GM12878 (cell line): ENCODE results near the gene MIGA2. TPM values are rescaled to one million over a fixed set of nuclear protein-coding genes. Genes with fewer than 3 reads are reported as not detected.
A peak's percentile ranks its signal among the peaks of the same experiment; 100 is the strongest.

Experiments
- ATAC-seq: fragments of 200-7000 bp; cut with Tn5 transposase; 3 replicates; pipeline ENCODE4 v1.9.1; 2020; ENCODE audit warnings: mild to moderate bottlenecking, moderate library complexity
- BruUV-seq: library from RNA; stranded (reverse); fragments of 400-500 nt; replicated peaks from 2 replicates; lab custom pipeline; 2021; lab: Mats Ljungman, UMichigan
- CTCF ChIA-PET: fragments of 300-600 bp; sonication (Branson Sonifier 250); formaldehyde crosslinking; extraction: SDS; loops from one replicate; lab custom pipeline; 2021; ENCODE audit warnings: inconsistent platforms; lab: Yijun Ruan, JAX
- POLR2A ChIA-PET: fragments of 350-600 bp; formaldehyde crosslinking; extraction: SDS; loops from one replicate; lab custom pipeline; 2021; ENCODE audit warnings: inconsistent platforms; lab: Charles Lee
- RAD21 ChIA-PET: fragments of 300-600 bp; sonication (Branson Sonifier 250); formaldehyde crosslinking; loops from one replicate; lab custom pipeline; 2023; ENCODE audit warnings: antibody characterized with exemption; ENCODE audit not compliant: unreplicated experiment; lab: Charles Lee
- SMC1A ChIA-PET: fragments of 300-600 bp; sonication (Branson Sonifier 250); formaldehyde crosslinking; loops from one replicate; lab custom pipeline; 2023; ENCODE audit not compliant: unreplicated experiment, uncharacterized antibody; lab: Charles Lee
- DNase-seq: peaks from one replicate; pipeline ENCODE4 v3.0.0-alpha.2; 2011; ENCODE audit warnings: low read depth, low spot score
- FAIRE-seq: peaks from 3 replicates; lab custom pipeline; 2011; peaks lifted over from hg19 to GRCh38; lab: Jason Lieb, UNC
- H2AFZ ChIP-seq: 2 replicates; pipeline ENCODE4 v1.6.0; 2011; ENCODE audit warnings: low read depth, low read length, control low read depth; ENCODE audit not compliant: control insufficient read depth
- H3K27ac ChIP-seq: 2 replicates; pipeline ENCODE4 v1.5.1; 2011; ENCODE audit warnings: control low read depth; ENCODE audit not compliant: control insufficient read depth, insufficient read depth
- H3K27me3 ChIP-seq, 2 experiments: replicated peaks in 1 of 2; 2 replicates each; pipeline versions ENCODE4 v1.6.0 to v1.6.1; 2011; ENCODE audit warnings: low read length in 1 of 2; ENCODE audit not compliant: control insufficient read depth in 2 of 2, insufficient read depth in 2 of 2
- H3K36me3 ChIP-seq, 2 experiments: 2 replicates each; pipeline ENCODE4 v1.5.1; 2011; ENCODE audit warnings: low read length in 1 of 2; ENCODE audit not compliant: control insufficient read depth in 2 of 2, insufficient read depth in 2 of 2
- H3K4me1 ChIP-seq: 2 replicates; pipeline ENCODE4 v1.6.1; 2011; ENCODE audit warnings: mild to moderate bottlenecking, low read length, moderate library complexity, mixed read lengths; ENCODE audit not compliant: control insufficient read depth, insufficient read depth
- H3K4me2 ChIP-seq: 2 replicates; pipeline ENCODE4 v1.6.0; 2011; ENCODE audit warnings: control low read depth; ENCODE audit not compliant: control insufficient read depth, insufficient read depth
- H3K4me3 ChIP-seq: fragments of 200-600 bp; sonication (generic); 2 replicates; pipeline ENCODE4 v1.5.1; 2016
- H3K79me2 ChIP-seq: 2 replicates; pipeline ENCODE4 v1.6.0; 2011; ENCODE audit warnings: low read length; ENCODE audit not compliant: control insufficient read depth, insufficient read depth
- H3K9ac ChIP-seq: 2 replicates; pipeline ENCODE4 v1.8.0; 2011; ENCODE audit warnings: low read length, control low read depth, mixed read lengths; ENCODE audit not compliant: control insufficient read depth, insufficient read depth
- H3K9me3 ChIP-seq: replicated peaks from 3 replicates; pipeline ENCODE4 v1.5.1; 2011; ENCODE audit warnings: mild to moderate bottlenecking, low read length; ENCODE audit not compliant: control insufficient read depth, insufficient read depth
- H4K20me1 ChIP-seq: 2 replicates; pipeline ENCODE4 v1.6.0; 2011; ENCODE audit not compliant: control insufficient read depth, insufficient read depth
- ASH2L ChIP-seq: fragments of 300-600, 200-600 bp; sonication (generic); IDR thresholded peaks from 2 replicates; pipeline ENCODE4 v1.6.1; 2017; ENCODE audit warnings: low read depth, mild to moderate bottlenecking, borderline replicate concordance
- ATF7 ChIP-seq: fragments of 450-650 bp; IDR thresholded peaks from 2 replicates; pipeline ENCODE4 v1.6.1; 2016; ENCODE audit warnings: low read depth, mild to moderate bottlenecking
- CTCF ChIP-seq, 3 experiments: IDR thresholded peaks in 2 of 3; conservative IDR thresholded peaks in 1 of 3; 2 replicates each; pipeline ENCODE4 v1.5.1; 2011; ENCODE audit warnings: low read depth in 3 of 3, low read length in 3 of 3, mild to moderate bottlenecking in 3 of 3, control low read depth in 2 of 3, moderate library complexity in 2 of 3, inconsistent platforms in 1 of 3, mixed read lengths in 1 of 3; ENCODE audit not compliant: control insufficient read depth in 2 of 3, insufficient read depth in 1 of 3; ENCODE audit errors: extremely low read depth in 1 of 3
- HCFC1 ChIP-seq: fragments of 150-350 bp; IDR thresholded peaks from 2 replicates; pipeline ENCODE4 v1.6.1; 2014; ENCODE audit warnings: low read length
- NFYB ChIP-seq: IDR thresholded peaks from 2 replicates; pipeline ENCODE4 v1.6.1; 2011; ENCODE audit warnings: low read depth, mild to moderate bottlenecking, low read length, improper control_type of control experiment, moderate library complexity; ENCODE audit not compliant: insufficient read depth
- NR2C2 ChIP-seq: IDR thresholded peaks from 2 replicates; pipeline ENCODE4 v1.6.1; 2011; ENCODE audit warnings: borderline replicate concordance, low read depth; ENCODE audit not compliant: control insufficient read depth, insufficient read length
- NR2F1 ChIP-seq: fragments of 450-650 bp; conservative IDR thresholded peaks from 2 replicates; pipeline ENCODE4 v1.6.1; 2017; ENCODE audit warnings: mild to moderate bottlenecking
- RUNX3 ChIP-seq: IDR thresholded peaks from 2 replicates; pipeline ENCODE4 v1.6.1; 2012; ENCODE audit warnings: low read length, inconsistent platforms
- SMAD1 ChIP-seq: fragments of 450-650 bp; IDR thresholded peaks from 2 replicates; pipeline ENCODE4 v1.6.1; 2018; ENCODE audit warnings: mild to moderate bottlenecking, low read depth; ENCODE audit not compliant: partially characterized antibody
- SMC3 ChIP-seq: IDR thresholded peaks from 2 replicates; pipeline ENCODE4 v1.6.1; 2011; ENCODE audit warnings: low read length, improper control_type of control experiment, borderline replicate concordance
- SP1 ChIP-seq: IDR thresholded peaks from one replicate; pipeline ENCODE4 v1.6.1; 2011; ENCODE audit warnings: low read depth, low read length
- ZNF384 ChIP-seq: IDR thresholded peaks from 2 replicates; pipeline ENCODE4 v1.6.1; 2012; ENCODE audit warnings: low read depth, mild to moderate bottlenecking, low read length, improper control_type of control experiment, borderline replicate concordance
- WGBS: methylation state at CpG from one replicate; pipeline ENCODE4 v1.1.6; 2016; ENCODE audit warnings: low lambda C conversion rate; ENCODE audit not compliant: insufficient replicate concordance, insufficient coverage; ENCODE audit errors: missing lambda C conversion rate; 5-methylcytosine and 5-hydroxymethylcytosine counted together
- in situ Hi-C: fragments of 300-500 bp; cut with MboI; formaldehyde crosslinking; loops from 9 replicates; pipeline ENCODE4 v1.14.3; 2018; ENCODE audit warnings: mixed read lengths
- intact Hi-C: fragments of 100-400 bp; cut with micrococcal nuclease; formaldehyde crosslinking; loops from one replicate; pipeline ENCODE4 v1.14.2; 2022; ENCODE audit not compliant: unreplicated experiment
- polyA plus RNA-seq, 11 experiments: library from polyadenylated mRNA; depleted of rRNA in 4 of 11; unstranded in 6 of 11; stranded (reverse) in 5 of 11; fragments of >200 nt; fragmentation: Nextera tagmentation in 4 of 11; fragmentation: Illumina TruSeq in 1 of 11; extraction: Ambion mirVana in 4 of 11; extraction: Trizol in 1 of 11; gene quantifications; 1 replicate in 1 of 11; 2 replicates in 10 of 11; pipeline versions ENCODE4 v1.2.1 to v1.2.3, GENCODE V29; 2011 to 2016; ENCODE audit warnings: inconsistent platforms in 2 of 11, missing spikeins in 2 of 11, low read depth in 1 of 11
- total RNA-seq, 4 experiments: library from RNA; depleted of rRNA in 3 of 4; stranded (reverse); fragments of >200 nt in 3 of 4; fragmentation: Illumina TruSeq in 1 of 4; extraction: Trizol in 1 of 4; gene quantifications; 2 replicates each; pipeline versions ENCODE4 v1.2.1 to v1.2.3, GENCODE V29; 2013 to 2021

MIGA2 gene
- total and polyA plus RNA-seq, 10 of the 15 experiments (the other 5 are each of a cell fraction or from before 2014, with no cell fraction given), result 0.14 to 31.0 (median 12.7) TPM

DNA sequence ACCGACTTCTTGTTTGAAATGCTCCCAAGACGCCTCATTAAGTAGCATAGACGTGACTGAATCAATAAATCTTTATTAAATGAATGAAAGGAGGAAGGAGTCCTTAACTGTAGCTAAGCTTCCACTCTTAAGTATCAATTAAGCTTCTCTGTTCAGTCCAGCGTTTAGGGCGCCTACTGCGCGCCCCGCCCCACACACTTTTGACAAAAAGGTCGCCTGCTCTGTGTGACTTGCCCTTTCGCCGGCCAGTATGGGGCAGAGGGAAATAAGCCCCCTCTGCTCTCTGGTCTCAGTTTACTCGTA, 43.8 kb downstream of the MIGA2 start:
- SMC1A ChIA-PET, result no interaction called here
- in situ Hi-C loops, result no loop called here
- Histone ChIP-seq H3K4me1 (peaks cover 12% of the 10 kb centered on the region), H3K27me3 (no peaks in the 10 kb centered on the region), H3K4me2 (peak overlapping the region; percentile 94), H2AFZ (peak overlapping the region; percentile 97), H4K20me1 (no peaks in the 10 kb centered on the region), H3K9me3 (no peaks in the 10 kb centered on the region), H3K36me3 (peaks cover 0 to 5% of the 10 kb centered on the region in 2 experiments; a peak in 2 of 4 replicates), H3K27ac (no peak overlapping the region), H3K4me3 (peak overlapping the region; percentile 88), H3K9ac (peak overlapping the region; percentile 59)
- no peak for DNase-seq
- intact Hi-C loops, result loop anchor here (2.0 kb wide), 1 partner anchor 31 kb away; the partner anchor contains the start of genes CRAT and PTPA
- CTCF ChIA-PET, result interaction anchor here (0.8 to 1.2 kb wide), 3 partner anchors 34 to 62 kb away, joined by 3 read pairs; no protein-coding TSS in a partner anchor
- RAD21 ChIA-PET, result interaction anchor here (0.7 to 1.7 kb wide), 3 partner anchors 44 to 62 kb away, joined by 5 read pairs; partner anchors contain the start of gene MIGA2
- no peak for FAIRE-seq
- TF ChIP-seq RUNX3 (no peak), ASH2L (no peak), NFYB (no peak), HCFC1 (no peak), CTCF (IDR thresholded peaks at IDR 0.05 in 2 of 3, conservative IDR thresholded peaks at IDR 0.05 in 1 of 3; ENCODE audit: control insufficient read depth in 2 of 3, extremely low read depth in 1 of 3, insufficient read depth in 1 of 3, low read depth in 3 of 3, low read length in 3 of 3) (no peak), SP1 (no peak), ZNF384 (no peak), NR2C2 (no peak), ATF7 (no peak), SMC3 (no peak), NR2F1 (no peak), SMAD1 (no peak)
- TF ChIP-seq, all 136 proteins: peak for 0
- peaks cover 17% of the 10 kb centered on the region for H3K79me2 ChIP-seq
- BruUV-seq, result no TSS peak
- WGBS, result under 1% methylated on average over 12 of the region's 12 CpGs
- POLR2A ChIA-PET, result interaction anchor here (0.7 to 1.6 kb wide), 5 partner anchors 41 to 132 kb away, joined by 3 to 6 read pairs (median 3); partner anchors contain the start of genes DOLK, NUP188 and SH3GLB2
- no peak for ATAC-seq
